Chondrocyte (in vitro differentiated cells): ENCODE data around the gene AHSG. TPM values are rescaled to one million over a fixed set of nuclear protein-coding genes. Genes with fewer than 3 reads are reported as not detected.

Experiments used
- DNase-seq: peaks from one replicate; pipeline ENCODE4 v3.0.0; 2021; ENCODE audit warnings: mixed read lengths, low spot score
- H3K27ac Mint-ChIP-seq: one replicate; pipeline ENCODE4 v1.8.0; 2021; ENCODE audit warnings: mild to moderate bottlenecking, moderate library complexity, mixed read lengths; ENCODE audit not compliant: unreplicated experiment
- H3K27me3 Mint-ChIP-seq: 2 replicates; pipeline ENCODE4 v1.8.0; 2021; ENCODE audit warnings: low read depth, mixed read lengths
- H3K36me3 Mint-ChIP-seq: 2 replicates; pipeline ENCODE4 v1.8.0; 2021; ENCODE audit warnings: low read depth, mixed read lengths
- H3K4me1 Mint-ChIP-seq: 2 replicates; pipeline ENCODE4 v1.8.0; 2021; ENCODE audit warnings: low read depth, mild to moderate bottlenecking, mixed read lengths
- H3K4me3 Mint-ChIP-seq: one replicate; pipeline ENCODE4 v1.8.0; 2021; ENCODE audit warnings: mild to moderate bottlenecking, moderate library complexity, mixed read lengths; ENCODE audit not compliant: unreplicated experiment
- H3K9me3 Mint-ChIP-seq: 2 replicates; pipeline ENCODE4 v1.8.0; 2021; ENCODE audit warnings: low read depth, mixed read lengths
- total RNA-seq: library from RNA; stranded (reverse); gene quantifications from 3 replicates; pipeline ENCODE4 v1.2.1, GENCODE V29; 2021
- TF ChIP-seq, protein P1 (sequence below): fragments of 200-600 bp; sonication (generic); IDR thresholded peaks from 2 replicates; pipeline ENCODE4 v1.5.0; 2021; ENCODE audit warnings: antibody characterized with exemption, mild to moderate bottlenecking, moderate library complexity

AHSG gene
- total RNA-seq, 1 donor from 2014 or later, result not detected

- no peaks in the 10 kb centered on the region for H3K9me3 Mint-ChIP-seq
- TF ChIP-seq, protein P1, sequence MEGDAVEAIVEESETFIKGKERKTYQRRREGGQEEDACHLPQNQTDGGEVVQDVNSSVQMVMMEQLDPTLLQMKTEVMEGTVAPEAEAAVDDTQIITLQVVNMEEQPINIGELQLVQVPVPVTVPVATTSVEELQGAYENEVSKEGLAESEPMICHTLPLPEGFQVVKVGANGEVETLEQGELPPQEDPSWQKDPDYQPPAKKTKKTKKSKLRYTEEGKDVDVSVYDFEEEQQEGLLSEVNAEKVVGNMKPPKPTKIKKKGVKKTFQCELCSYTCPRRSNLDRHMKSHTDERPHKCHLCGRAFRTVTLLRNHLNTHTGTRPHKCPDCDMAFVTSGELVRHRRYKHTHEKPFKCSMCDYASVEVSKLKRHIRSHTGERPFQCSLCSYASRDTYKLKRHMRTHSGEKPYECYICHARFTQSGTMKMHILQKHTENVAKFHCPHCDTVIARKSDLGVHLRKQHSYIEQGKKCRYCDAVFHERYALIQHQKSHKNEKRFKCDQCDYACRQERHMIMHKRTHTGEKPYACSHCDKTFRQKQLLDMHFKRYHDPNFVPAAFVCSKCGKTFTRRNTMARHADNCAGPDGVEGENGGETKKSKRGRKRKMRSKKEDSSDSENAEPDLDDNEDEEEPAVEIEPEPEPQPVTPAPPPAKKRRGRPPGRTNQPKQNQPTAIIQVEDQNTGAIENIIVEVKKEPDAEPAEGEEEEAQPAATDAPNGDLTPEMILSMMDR, result peak; percentile 20
- H3K27me3 Mint-ChIP-seq, result peaks cover 30% of the 10 kb centered on the region
- H3K27ac Mint-ChIP-seq, result no peak overlapping the region
- H3K36me3 Mint-ChIP-seq, result no peaks in the 10 kb centered on the region
- no peak overlapping the region for H3K4me3 Mint-ChIP-seq
- no peak for DNase-seq
- H3K4me1 Mint-ChIP-seq, result no peaks in the 10 kb centered on the region
These were observed 41.1 kb downstream of the AHSG start for GRCh38 chr3:186653984-186654383.

DNA sequence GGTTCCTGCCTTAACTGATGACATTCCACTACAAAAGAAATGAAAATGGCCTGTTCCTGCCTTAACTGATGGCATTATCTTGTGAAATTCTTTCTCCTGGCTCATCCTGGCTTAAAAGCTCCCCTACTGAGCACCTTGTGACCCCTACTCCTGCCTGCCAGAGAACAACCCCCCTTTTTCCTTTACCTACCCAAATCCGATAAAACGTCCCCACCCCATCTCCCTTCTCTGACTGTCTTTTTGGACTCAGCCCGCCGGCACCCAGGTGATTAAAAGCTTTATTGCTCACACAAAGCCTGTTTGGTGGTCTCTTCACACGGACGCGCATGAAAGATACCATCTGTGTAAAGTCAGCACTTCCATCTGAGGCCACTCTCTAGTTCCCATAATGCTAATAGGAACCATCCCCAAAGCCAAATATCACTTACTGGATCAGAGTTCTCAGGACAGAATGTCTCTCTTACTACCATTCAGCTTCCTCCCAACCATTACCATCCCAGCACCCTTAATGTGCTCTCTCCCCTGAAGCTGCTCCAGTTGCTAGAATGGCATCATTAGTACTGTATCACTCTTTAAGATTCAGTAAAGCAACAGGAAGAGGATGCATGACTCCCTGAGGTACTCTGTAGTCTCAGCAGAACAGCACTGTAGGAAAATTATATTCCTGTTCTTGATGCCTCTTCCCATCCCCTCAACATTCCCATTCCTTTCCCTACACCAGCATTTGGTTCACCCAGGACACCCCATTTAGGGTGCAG, 50.7 kb downstream of the AHSG start:
- TF ChIP-seq, protein P1, result no peak
- H3K27me3 Mint-ChIP-seq, result peaks cover 21% of the 10 kb centered on the region

DNA sequence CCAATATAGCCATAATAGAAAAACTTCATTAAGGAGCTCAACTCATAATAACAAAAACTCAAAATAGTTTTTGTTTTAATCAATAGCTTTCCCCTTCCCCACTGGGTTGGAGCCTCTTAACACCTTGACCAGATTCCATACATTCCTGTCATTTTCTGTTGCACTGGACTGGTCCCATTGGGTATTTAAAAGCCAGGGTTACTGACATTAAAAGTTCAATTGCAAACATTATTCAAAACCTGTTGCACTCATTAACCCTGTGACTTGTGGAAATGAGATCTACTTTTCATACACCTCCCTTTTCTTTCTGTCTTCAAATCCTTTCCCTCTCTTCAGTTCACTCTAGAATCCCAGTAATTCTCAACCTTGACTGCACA, 51.2 kb downstream of the AHSG start:
- DNase-seq, result no peak
- TF ChIP-seq, protein P1, result no peak
- Mint-ChIP-seq H3K27me3 (peaks cover 15% of the 10 kb centered on the region), H3K27ac (no peak overlapping the region), H3K4me1 (no peaks in the 10 kb centered on the region), H3K9me3 (no peaks in the 10 kb centered on the region), H3K36me3 (no peaks in the 10 kb centered on the region), H3K4me3 (no peak overlapping the region)

More for the DNA sequence above, 50.7 kb downstream of the AHSG start:
- no peak for DNase-seq
- Mint-ChIP-seq H3K27ac (no peak overlapping the region), H3K4me3 (no peak overlapping the region), H3K36me3 (no peaks in the 10 kb centered on the region), H3K9me3 (no peaks in the 10 kb centered on the region), H3K4me1 (no peaks in the 10 kb centered on the region)

DNA sequence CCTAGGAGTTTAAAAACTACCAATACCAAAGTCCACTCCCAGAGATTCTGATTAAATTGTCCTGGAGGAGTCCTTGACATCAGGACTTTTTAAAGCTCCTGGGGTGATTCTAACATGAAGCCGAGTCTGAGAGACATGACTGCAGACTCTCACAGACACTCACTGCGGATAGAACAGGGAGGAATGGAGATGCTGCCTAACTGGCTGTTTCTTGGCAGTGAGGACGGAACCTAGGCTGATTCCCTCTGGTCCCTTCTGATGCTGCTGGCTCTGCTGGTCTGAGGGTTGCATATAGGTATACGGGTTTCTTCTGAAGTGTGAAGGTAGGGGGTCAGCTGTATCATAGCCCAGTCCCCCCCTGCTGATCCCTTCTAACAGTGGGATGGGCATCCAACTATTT, 51.6 kb downstream of the AHSG start:
- peaks cover 14% of the 10 kb centered on the region for H3K27me3 Mint-ChIP-seq
- no peaks in the 10 kb centered on the region for H3K4me1 Mint-ChIP-seq
- no peaks in the 10 kb centered on the region for H3K36me3 Mint-ChIP-seq
- no peak overlapping the region for H3K27ac Mint-ChIP-seq
- TF ChIP-seq, protein P1, result no peak
- no peak for DNase-seq
- no peak overlapping the region for H3K4me3 Mint-ChIP-seq
- H3K9me3 Mint-ChIP-seq, result no peaks in the 10 kb centered on the region

GRCh38 chr3:186665625-186666188, 52.8 kb downstream of the AHSG start, which contains the start of gene HRG:
HRG (plus strand) TSS chr3:186666014; CDS start chr3:186666032, 18 bp downstream.
- peaks cover 14% of the 10 kb centered on the region for H3K27me3 Mint-ChIP-seq
- H3K36me3 Mint-ChIP-seq, result no peaks in the 10 kb centered on the region
- DNase-seq, result no peak
- H3K4me1 Mint-ChIP-seq, result no peaks in the 10 kb centered on the region
- no peak within 1 kb of the TSS for H3K4me3 Mint-ChIP-seq
- H3K27ac Mint-ChIP-seq, result no peak within 1 kb of the TSS
- H3K9me3 Mint-ChIP-seq, result no peaks in the 10 kb centered on the region
- TF ChIP-seq, protein P1, result no peak
